GM18519 (cell line): ENCODE data around the gene SEMA5B.

ENCODE experiments used
- ATAC-seq: cut with Tn5 transposase; IDR thresholded peaks from one replicate; pipeline ENCODE4 v1.9.1; 2021; ENCODE audit warnings: mild to moderate bottlenecking, moderate library complexity; ENCODE audit not compliant: unreplicated experiment, low FRiP score

SEMA5B gene

GRCh38 chr3:122929188-122930062 lies 98.1 kb downstream of the SEMA5B start:
- no peak for ATAC-seq

DNA sequence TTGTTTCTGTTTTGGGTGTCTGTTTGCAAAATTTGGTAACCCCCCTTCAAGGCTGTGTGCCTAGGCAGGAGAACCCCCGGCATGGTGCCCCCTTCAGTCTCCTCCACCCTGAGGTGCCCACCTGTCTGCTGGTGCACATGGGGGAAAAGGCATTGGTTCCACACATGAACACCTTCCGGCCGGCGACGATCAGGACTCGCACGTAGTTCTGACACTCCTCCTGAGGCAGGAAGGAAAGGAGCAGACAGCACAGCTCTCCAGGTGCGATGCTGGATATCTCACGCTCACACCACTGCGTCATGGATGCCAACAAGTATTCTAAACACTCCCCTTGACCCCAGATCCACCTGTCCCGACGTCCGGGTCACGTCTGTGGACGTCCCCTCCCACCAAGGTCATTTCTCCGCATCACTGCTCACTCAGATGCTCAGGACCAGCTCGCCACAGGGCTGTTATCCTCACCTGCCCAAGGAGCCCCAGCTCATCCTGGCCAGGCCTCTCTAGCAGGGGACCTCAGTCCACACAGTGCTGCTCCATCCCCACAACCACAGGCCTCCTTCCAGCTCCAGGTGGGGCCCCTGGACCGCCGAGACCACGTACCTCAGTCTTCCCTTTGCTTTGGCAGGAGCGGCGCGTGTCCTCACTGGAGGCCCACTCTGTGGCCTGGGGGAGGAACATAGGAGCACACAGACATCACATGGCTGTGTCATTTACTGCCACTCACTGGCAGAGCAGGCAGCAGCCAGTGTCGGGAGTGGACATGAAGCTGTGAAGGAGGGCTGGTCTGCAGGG lies 99.0 kb downstream of the SEMA5B start:
- no peak for ATAC-seq

- ATAC-seq: no peak
These were observed 99.8 kb downstream of the SEMA5B start for GRCh38 chr3:122927726-122928125.

GRCh38 chr3:122926811-122927210 lies 100.8 kb downstream of the SEMA5B start:
- ATAC-seq: no peak

DNA sequence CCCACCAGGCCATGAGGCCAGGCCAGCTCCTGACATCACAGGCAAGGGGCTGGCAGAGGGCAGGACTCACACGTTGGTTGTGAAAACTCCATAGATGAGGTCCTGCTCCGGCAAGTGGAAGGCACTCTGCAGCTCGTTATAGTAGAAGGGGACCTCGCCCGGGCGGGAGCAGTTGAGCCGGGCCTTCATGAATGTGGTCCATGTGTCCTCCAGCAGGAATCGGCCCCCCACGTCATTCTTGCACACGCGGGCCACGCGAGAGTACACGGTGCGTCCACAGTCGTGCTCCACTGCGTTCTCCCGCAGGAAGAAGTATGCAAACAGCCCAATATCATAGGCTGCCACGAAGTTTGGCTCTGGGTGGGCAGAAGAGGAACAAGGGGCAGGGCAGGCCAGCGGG lies 101.2 kb downstream of the SEMA5B start:
- no peak for ATAC-seq

- no peak for ATAC-seq
These were observed 101.8 kb downstream of the SEMA5B start for GRCh38 chr3:122925756-122926155.

DNA sequence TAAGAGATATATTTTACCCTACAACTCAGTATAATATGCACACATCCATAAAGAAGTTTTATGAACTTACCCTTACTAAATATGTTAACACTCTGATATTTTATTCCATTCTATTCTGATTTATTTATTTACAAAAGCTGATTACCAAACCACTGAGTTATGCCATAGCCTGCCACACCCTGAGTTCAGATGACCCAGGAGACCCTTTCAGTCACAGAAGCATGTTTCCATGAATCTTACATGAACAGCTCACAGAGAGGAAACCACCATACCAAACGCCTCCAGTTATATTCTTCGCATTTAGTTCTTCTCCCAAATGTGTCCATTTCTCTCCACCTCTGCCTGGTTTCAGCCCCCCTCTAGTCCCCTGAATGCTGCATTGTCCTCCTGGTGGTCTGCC lies 103.5 kb downstream of the SEMA5B start:
- ATAC-seq: no peak

DNA sequence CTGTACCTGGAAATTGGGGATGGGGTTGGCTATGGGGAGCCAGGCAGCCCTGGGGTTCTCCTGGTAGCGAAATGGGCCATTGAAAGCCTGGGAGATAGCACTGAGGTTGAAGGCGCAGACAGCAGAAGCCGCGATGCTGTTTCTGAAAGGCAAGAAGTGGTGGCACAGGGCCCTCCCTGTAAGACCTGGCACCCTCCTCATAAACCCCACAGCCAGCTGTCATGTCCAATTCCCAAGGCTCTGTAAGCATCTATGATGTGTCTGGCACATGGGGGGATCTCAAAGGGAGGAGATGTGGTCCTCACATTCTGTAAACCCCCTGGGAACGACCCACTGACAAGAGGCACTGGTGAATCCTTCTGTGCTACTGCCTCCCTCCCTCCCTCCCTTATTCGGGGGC lies 104.0 kb downstream of the SEMA5B start:
- ATAC-seq: no peak

DNA sequence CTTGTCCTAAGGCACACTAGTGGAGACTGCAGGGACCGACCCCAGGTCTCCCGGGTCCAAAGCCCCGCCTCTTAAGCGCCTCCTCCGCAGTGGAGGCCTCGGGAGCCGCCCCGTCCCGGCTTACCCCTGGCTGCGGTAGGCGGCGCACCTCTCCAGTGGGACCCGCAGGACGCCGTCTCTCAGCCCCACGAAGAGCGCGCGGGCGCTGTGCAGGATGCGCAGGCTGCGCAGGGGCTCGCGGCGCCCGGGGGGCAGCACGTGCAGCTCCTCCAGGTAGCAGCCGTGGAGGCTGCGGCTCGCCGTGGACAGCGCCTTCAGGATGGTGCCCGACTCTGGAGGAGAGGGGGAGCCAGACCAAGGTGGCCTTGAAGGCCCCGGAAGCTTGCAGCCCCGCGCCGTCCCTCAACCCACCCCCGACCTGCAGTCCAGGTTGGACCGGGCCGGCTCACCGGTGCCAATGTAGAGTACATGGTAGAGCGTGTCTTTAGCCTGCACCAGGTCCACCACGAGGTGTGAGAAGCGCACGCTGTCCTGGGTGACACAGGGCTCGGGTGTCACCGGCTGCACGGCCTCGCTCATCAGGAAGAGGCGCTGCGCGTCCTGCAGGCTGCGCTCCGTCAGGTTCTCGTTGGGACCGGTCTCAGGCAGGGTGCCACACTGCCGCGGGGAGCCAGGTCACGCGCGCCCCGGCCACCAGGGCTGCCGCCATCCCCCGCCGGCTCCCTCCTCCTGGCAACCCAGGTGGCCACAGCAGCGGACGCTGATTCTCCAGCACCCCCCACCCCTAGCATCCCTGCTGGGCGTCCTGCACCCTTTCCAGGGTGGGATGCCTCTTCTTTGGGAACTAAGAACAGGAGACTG lies 105.5 kb downstream of the SEMA5B start:
- ATAC-seq: no peak

DNA sequence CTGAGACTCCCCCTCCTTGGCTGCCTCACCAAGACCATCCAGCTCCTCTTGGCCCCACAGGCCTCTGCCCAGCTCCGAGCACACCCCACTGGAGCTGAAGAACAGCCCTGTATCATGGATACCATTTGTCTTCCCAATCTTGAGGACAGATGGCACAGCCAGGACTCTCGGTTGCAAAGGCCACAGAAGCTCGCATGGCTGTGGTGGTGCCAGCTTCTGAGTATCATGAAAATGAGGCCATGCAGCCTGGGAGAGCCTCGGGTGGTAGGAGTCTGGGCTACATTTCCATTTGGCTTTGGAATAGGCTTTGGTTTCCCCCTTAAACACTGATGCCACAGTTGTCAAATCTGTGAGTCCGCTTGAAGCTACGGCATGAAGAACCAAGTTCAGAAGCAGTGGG lies 106.6 kb downstream of the SEMA5B start:
- ATAC-seq: no peak

- no peak for ATAC-seq
These were observed 108.3 kb downstream of the SEMA5B start for GRCh38 chr3:122919291-122919610.

DNA sequence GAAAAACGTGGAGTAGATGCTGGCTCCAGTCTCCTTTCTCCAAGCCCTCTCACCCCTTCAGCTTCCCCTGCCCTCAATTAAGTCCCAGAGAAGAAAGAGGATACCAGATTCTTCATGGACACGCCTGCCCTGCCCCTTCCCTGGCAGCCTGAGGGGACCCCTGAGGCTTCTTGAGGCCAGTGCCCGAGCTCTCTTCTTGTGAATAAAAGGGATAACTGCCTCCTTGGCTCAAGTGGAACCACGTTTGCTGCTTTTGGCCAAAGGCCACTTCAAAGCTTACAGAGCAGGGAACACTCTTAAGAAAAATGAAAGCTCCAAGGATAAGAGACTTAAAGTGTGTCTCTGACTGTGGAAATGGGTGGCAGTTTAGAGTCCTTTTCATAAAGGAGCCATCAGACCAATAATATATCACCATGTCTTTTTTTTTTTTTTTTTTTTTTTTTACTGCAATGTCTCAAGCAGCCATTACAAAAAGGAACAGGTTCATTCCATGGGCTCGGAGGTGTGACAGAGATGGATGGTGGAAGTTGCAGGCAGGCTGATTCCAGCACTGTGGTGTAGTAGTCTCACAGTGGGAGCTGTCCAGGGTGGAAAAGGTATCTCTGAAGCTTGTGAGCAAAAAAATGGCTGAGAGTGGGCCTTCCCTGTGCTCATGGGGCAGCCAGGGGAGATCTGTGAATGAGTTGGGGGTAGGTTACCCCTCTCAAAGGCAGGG lies 108.8 kb downstream of the SEMA5B start:
- no peak for ATAC-seq

DNA sequence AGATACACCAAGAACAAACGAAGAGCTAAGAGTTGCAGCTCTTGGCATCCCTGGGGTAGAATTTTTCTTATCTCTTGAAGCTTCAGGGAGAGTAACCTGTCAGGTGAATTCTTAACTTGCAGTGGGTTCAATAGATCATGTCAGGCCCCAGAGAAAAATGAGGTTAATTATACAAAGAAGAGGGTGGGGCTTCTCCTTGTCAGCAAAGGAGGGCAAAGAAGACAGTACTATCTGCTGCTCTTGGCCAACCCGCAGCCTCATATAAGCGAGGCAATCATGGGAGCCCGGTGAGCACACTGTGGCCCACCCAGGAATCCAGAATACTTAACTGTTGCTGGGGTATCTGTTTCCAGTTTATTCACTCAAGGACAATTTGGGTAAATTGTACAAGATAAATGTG lies 110.2 kb downstream of the SEMA5B start:
- ATAC-seq: no peak

DNA sequence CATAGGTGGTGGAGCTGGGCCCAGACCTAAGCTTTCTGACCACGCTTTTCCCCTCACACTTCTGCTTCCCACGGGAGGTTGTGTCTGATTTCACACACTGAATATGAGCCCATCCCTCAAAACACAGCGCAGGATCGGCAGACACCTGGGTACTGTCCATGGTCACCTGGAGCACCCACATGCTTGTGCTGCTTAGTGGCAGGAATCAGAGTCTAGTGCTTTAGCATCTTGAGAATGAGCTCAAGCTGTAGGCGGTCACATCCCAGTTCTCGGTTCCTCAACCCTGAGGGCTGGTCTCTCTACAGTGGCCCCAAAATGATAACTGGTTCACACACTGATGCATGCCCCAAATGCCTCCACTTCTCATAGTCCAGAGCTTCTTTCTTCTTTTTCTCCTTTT lies 111.0 kb downstream of the SEMA5B start:
- ATAC-seq: peak; percentile 65

GRCh38 chr3:122916084-122916483 lies 111.5 kb downstream of the SEMA5B start:
- ATAC-seq: no peak

- no peak for ATAC-seq
These were observed 112.1 kb downstream of the SEMA5B start for GRCh38 chr3:122915300-122916055.

DNA sequence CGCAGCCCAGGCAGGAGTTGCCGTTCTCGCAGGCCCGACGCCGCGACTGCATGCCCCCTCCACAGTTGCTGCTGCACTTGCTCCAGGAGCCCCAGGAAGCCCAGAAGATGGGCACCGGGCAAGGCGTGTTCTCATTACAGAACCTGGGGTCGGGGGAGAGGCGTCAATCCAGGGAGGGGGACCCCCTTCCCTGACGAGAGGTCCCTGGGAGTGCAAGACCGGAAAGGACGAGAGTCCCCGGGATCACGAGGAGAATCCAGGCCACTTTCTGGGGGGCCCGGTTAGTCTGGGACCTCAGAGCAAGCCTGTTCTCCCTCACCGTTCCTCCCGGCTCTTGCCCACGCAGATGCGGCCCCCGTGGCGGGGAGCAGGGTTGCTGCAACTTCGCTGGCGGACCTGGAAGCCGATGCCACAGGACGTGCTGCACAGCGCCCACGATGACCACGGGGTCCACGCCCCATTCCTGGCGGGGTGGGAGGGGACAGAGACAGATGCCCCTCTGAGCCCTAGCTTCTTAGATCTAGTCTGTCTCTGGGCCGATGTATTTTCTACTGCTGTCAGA lies 113.9 kb downstream of the SEMA5B start:
- ATAC-seq: no peak

DNA sequence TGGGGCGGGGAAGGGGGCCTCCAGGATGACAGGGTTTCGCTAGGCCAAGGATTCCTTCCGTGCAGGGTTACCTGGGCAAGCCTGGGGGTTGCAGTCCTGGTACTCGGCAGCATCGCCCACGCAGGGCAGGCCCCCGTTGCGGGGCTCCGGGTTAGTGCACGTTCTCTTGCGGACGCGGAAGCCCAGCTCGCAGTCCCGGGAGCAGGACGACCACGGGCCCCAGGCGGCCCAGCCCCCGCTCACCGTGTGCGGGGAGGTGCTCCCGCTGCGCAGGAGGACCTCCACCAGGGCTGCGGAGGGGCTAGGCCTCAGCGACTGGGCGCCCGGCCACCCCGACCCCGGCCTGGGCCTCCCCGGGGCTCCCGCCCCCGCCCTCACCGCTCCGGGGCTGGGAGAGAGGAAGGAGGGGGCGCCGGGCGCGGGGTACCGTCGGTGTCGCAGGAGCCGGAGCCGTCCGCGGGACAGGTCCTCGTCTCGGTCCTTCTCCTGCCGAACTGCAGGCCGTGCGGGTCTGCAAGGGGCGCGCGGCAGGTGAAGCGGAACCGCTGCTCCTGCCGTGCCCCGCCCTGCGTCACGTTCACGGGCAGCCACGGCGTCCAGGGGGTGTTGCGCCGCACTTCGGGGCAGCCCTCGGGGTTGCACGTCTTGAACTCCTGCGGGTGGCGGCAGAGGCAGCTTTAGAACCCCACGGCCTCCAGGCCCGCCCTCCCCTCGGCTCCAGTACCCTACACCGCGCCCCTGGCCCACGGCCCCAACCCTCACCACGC lies 114.6 kb downstream of the SEMA5B start:
- ATAC-seq: no peak

DNA sequence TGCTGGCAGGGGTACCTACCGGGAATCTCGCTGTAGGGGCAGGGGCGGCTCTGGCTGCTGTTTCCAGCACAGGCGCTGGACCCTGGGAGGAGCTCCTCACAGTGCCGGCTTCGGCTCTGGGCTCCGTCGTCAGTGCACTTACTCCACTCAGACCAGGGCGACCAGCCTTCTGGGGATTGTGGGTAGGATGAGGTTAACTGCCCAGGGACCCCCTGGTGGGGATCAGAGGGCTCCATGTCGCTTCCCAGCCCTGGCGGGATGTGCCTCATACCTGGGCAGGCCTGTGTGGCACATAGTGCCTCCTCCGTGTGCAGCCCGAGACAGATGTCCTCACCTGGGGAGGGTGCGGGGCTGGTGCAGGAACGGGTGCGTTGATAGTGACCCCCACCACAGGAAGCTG lies 115.7 kb downstream of the SEMA5B start:
- ATAC-seq: no peak
